ENCODE results near the gene ABCB6.

DNA sequence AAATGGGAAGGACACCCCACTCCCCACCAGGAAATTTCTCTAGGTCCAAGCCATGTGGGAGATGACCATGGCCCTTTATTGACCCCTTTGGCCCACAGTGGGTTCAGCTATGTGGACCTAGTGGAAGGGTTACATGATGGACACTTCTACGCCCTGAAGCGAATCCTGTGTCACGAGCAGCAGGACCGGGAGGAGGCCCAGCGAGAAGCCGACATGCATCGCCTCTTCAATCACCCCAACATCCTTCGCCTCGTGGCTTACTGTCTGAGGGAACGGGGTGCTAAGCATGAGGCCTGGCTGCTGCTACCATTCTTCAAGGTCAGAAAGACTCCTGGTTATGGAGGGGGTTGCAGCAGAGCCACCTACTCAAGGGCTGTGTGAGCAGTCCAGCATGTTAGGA lies 27.8 kb upstream of the ABCB6 start:
- TF ChIP-seq EZH2 (IDR thresholded peaks at IDR 0.05; ENCODE audit: insufficient read depth, poor library complexity, severe bottlenecking) (no peak), EZH2phosphoT487 (IDR thresholded peaks at IDR 0.05; ENCODE audit: insufficient read depth, low read depth) (no peak)

Data from GM23248 (cell line).